ENCODE results near the gene HAO1. TPM values are rescaled to one million over a fixed set of nuclear protein-coding genes. Genes with fewer than 3 reads are reported as not detected.

The HAO1 gene
- total and polyA plus RNA-seq, 2 donors (not counting 3 experiments of a cell fraction or from before 2014, with no cell fraction given), result not detected

GRCh38 chr20:7881551-7881950 lies 58.7 kb downstream of the HAO1 start:
- FAIRE-seq (no peak), DNase-seq (ENCODE audit: low read depth, low spot score) (no peak)
- Histone ChIP-seq H3K4me2 (ENCODE audit: insufficient read depth, low read length) (no peak overlapping the region), H3K9ac (replicated peaks; ENCODE audit: extremely low read depth, insufficient read depth, low read length) (no peak overlapping the region), H3K9me1 (replicated peaks; ENCODE audit: control insufficient read depth, extremely low read depth, insufficient read depth, low read length) (no peaks in the 10 kb centered on the region), H3K79me2 (ENCODE audit: control insufficient read depth, insufficient read depth, low read length) (no peaks in the 10 kb centered on the region), H3K27me3 (ENCODE audit: control insufficient read depth in 2 of 2, insufficient read depth in 2 of 2, low read length in 2 of 2) (no peaks in the 10 kb centered on the region), H3K27ac (ENCODE audit: insufficient read depth, low read depth, low read length) (no peak overlapping the region), H3K9me3 (replicated peaks; ENCODE audit: control insufficient read depth, insufficient read depth, low read length) (no peaks in the 10 kb centered on the region), H3K4me3 (replicated peaks in 1 of 3; ENCODE audit: insufficient read depth in 1 of 3, low read depth in 1 of 3, low read length in 3 of 3) (no peak overlapping the region), H3K4me1 (ENCODE audit: control insufficient read depth, extremely low read depth, insufficient read depth, low read length) (no peaks in the 10 kb centered on the region), H2AFZ (ENCODE audit: low read depth, low read length) (no peak overlapping the region), H4K20me1 (replicated peaks; ENCODE audit: control insufficient read depth, extremely low read depth, insufficient read depth, low read length) (no peaks in the 10 kb centered on the region), H3K36me3 (ENCODE audit: control insufficient read depth in 2 of 2, extremely low read depth in 1 of 2, insufficient read depth in 2 of 2, low read length in 2 of 2) (no peaks in the 10 kb centered on the region)
- intact Hi-C loops (cut with micrococcal nuclease), result no loop called here
- no peak for TF ChIP-seq POLR2AphosphoS5 (IDR thresholded peaks at IDR 0.05; ENCODE audit: insufficient read depth, low read depth, low read length)
- CTCF ChIA-PET, result no interaction called here
- BruUV-seq (replicated peaks), result no TSS peak
- dilution Hi-C loops (cut with MboI; ENCODE audit: extremely low pct_ligation_motif_present, low sequenced_read_pairs), result no loop called here
- POLR2A ChIA-PET, result no interaction called here

GRCh38 chr20:7879883-7880282 lies 60.4 kb downstream of the HAO1 start:
- dilution Hi-C loops (cut with MboI; ENCODE audit: extremely low pct_ligation_motif_present, low sequenced_read_pairs) (no loop called here), intact Hi-C loops (cut with micrococcal nuclease) (no loop called here)
- Histone ChIP-seq H3K4me1 (ENCODE audit: control insufficient read depth, extremely low read depth, insufficient read depth, low read length) (no peaks in the 10 kb centered on the region), H3K4me2 (ENCODE audit: insufficient read depth, low read length) (no peak overlapping the region), H3K9ac (replicated peaks; ENCODE audit: extremely low read depth, insufficient read depth, low read length) (no peak overlapping the region), H3K27me3 (ENCODE audit: control insufficient read depth in 2 of 2, insufficient read depth in 2 of 2, low read length in 2 of 2) (no peaks in the 10 kb centered on the region), H4K20me1 (replicated peaks; ENCODE audit: control insufficient read depth, extremely low read depth, insufficient read depth, low read length) (no peaks in the 10 kb centered on the region), H3K4me3 (replicated peaks in 1 of 3; ENCODE audit: insufficient read depth in 1 of 3, low read depth in 1 of 3, low read length in 3 of 3) (no peak overlapping the region), H3K79me2 (ENCODE audit: control insufficient read depth, insufficient read depth, low read length) (no peaks in the 10 kb centered on the region), H2AFZ (ENCODE audit: low read depth, low read length) (no peak overlapping the region), H3K9me3 (replicated peaks; ENCODE audit: control insufficient read depth, insufficient read depth, low read length) (no peaks in the 10 kb centered on the region), H3K36me3 (ENCODE audit: control insufficient read depth in 2 of 2, extremely low read depth in 1 of 2, insufficient read depth in 2 of 2, low read length in 2 of 2) (no peaks in the 10 kb centered on the region), H3K27ac (ENCODE audit: insufficient read depth, low read depth, low read length) (no peak overlapping the region), H3K9me1 (replicated peaks; ENCODE audit: control insufficient read depth, extremely low read depth, insufficient read depth, low read length) (no peaks in the 10 kb centered on the region)
- no peak for FAIRE-seq
- TF ChIP-seq POLR2A (IDR thresholded peaks at IDR 0.05; ENCODE audit: low read depth, low read length), result no peak
- TF ChIP-seq GATA2 (IDR thresholded peaks at IDR 0.05; ENCODE audit: insufficient read depth, insufficient read length, low read depth, low read length), result no peak
- TF ChIP-seq EZH2 (IDR thresholded peaks at IDR 0.05; ENCODE audit: borderline replicate concordance, low read depth, low read length, severe bottlenecking), result no peak
- TF ChIP-seq MYC (IDR thresholded peaks at IDR 0.05; ENCODE audit: low read depth, low read length), result no peak
- no peak for TF ChIP-seq JUN (IDR thresholded peaks at IDR 0.05; ENCODE audit: borderline replicate concordance, insufficient read depth, insufficient read length, low read depth)
- TF ChIP-seq CTCF (IDR thresholded peaks at IDR 0.05; ENCODE audit: extremely low read depth in 1 of 2, insufficient read depth in 1 of 2, low read depth in 1 of 2, low read length in 2 of 2), result no peak
- no peak for TF ChIP-seq MAX (IDR thresholded peaks at IDR 0.05; ENCODE audit: insufficient read depth, insufficient read length)
- no peak for TF ChIP-seq FOS (IDR thresholded peaks at IDR 0.05; ENCODE audit: borderline replicate concordance, insufficient read depth, low read length)
- TF ChIP-seq POLR2AphosphoS5 (IDR thresholded peaks at IDR 0.05; ENCODE audit: insufficient read depth, low read depth, low read length), result no peak
- ChIA-PET CTCF (no interaction called here), POLR2A (no interaction called here)
- BruUV-seq (replicated peaks), result no TSS peak
- DNase-seq (ENCODE audit: low read depth, low spot score), result no peak

Data from endothelial cell of umbilical vein (primary cell).